Measurements from ENCODE around the gene NADK. TPM values are rescaled to one million over a fixed set of nuclear protein-coding genes. Genes with fewer than 3 reads are reported as not detected.

Gene NADK
- total RNA-seq, 1 experiment from 2014 or later, result 93.4 TPM

- POLR2A ChIA-PET, result no interaction called here
- H3K79me2 ChIP-seq (ENCODE audit: insufficient read depth, low read length), result peaks cover 89% of the 10 kb centered on the region
Observed at GRCh38 chr1:1761504-1762376, 16.5 kb downstream of the NADK start.

GRCh38 chr1:1760715-1761114 is 17.6 kb downstream of the NADK start:
- Histone ChIP-seq H3K36me3 (ENCODE audit: control insufficient read depth in 1 of 2, insufficient read depth in 2 of 2, low read length in 2 of 2) (peaks cover 11 to 46% of the 10 kb centered on the region in 2 experiments; a peak in 3 of 4 replicates), H3K4me2 (ENCODE audit: low read length) (no peak overlapping the region), H2AFZ (ENCODE audit: low read depth, low read length, poor library complexity, severe bottlenecking) (no peak overlapping the region), H3K9me3 (ENCODE audit: control insufficient read depth in 1 of 2, insufficient read depth in 1 of 2, low read depth in 1 of 2, low read length in 2 of 2) (no peaks in the 10 kb centered on the region), H3K4me1 (ENCODE audit: control insufficient read depth in 1 of 2, insufficient read depth in 2 of 2, low read length in 2 of 2) (peaks cover 18 to 28% of the 10 kb centered on the region in 2 experiments), H3K79me2 (ENCODE audit: insufficient read depth, low read length) (peaks cover 83% of the 10 kb centered on the region), H3K9ac (ENCODE audit: low read length) (no peak overlapping the region), H3K27me3 (ENCODE audit: insufficient read depth, low read length) (no peaks in the 10 kb centered on the region), H3K4me3 (replicated peaks in 1 of 2; ENCODE audit: low read depth in 1 of 2, low read length in 2 of 2) (no peak overlapping the region), H3K27ac (ENCODE audit: low read depth, low read length) (peak overlapping the region; percentile 91; the same call in 1 of the 2 replicates), H4K20me1 (ENCODE audit: insufficient read depth) (no peaks in the 10 kb centered on the region), H3K9me2 (ENCODE audit: insufficient read depth) (no peaks in the 10 kb centered on the region)
- no TSS peak for BruUV-seq (replicated peaks)
- intact Hi-C loops (cut with micrococcal nuclease), result no loop called here
- ATAC-seq (no peak), DNase-seq (ENCODE audit: low read depth, low spot score) (no peak)
- ChIA-PET CTCF (no interaction called here), POLR2A (no interaction called here), RAD21 (ENCODE audit: low non-redundant PET in 1 of 2, low total read pairs in 2 of 2, uncharacterized antibody in 2 of 2, unreplicated experiment in 2 of 2) (no interaction called here)
- TF ChIP-seq REST (IDR thresholded peaks at IDR 0.05; ENCODE audit: low read depth), result no peak
- TF ChIP-seq, protein P1, sequence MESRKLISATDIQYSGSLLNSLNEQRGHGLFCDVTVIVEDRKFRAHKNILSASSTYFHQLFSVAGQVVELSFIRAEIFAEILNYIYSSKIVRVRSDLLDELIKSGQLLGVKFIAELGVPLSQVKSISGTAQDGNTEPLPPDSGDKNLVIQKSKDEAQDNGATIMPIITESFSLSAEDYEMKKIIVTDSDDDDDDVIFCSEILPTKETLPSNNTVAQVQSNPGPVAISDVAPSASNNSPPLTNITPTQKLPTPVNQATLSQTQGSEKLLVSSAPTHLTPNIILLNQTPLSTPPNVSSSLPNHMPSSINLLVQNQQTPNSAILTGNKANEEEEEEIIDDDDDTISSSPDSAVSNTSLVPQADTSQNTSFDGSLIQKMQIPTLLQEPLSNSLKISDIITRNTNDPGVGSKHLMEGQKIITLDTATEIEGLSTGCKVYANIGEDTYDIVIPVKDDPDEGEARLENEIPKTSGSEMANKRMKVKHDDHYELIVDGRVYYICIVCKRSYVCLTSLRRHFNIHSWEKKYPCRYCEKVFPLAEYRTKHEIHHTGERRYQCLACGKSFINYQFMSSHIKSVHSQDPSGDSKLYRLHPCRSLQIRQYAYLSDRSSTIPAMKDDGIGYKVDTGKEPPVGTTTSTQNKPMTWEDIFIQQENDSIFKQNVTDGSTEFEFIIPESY (IDR thresholded peaks at IDR 0.05; ENCODE audit: extremely low read depth, insufficient replicate concordance, low read length), result no peak
- no peak for TF ChIP-seq EGR1 (IDR thresholded peaks at IDR 0.05; ENCODE audit: low read depth)

More at GRCh38 chr1:1761504-1762376, 16.5 kb downstream of the NADK start:
- no peak overlapping the region for H3K4me3 ChIP-seq (replicated peaks in 1 of 2; ENCODE audit: low read depth in 1 of 2, low read length in 2 of 2)
- H3K27ac ChIP-seq (ENCODE audit: low read depth, low read length), result no peak overlapping the region
- no TSS peak for BruUV-seq (replicated peaks)
- RAD21 ChIA-PET (ENCODE audit: low non-redundant PET in 1 of 2, low total read pairs in 2 of 2, uncharacterized antibody in 2 of 2, unreplicated experiment in 2 of 2), result no interaction called here
- TF ChIP-seq CBX3 (IDR thresholded peaks at IDR 0.05; ENCODE audit: low read depth), result no peak
- no peak overlapping the region for H3K9ac ChIP-seq (ENCODE audit: low read length)
- ATAC-seq (no peak), DNase-seq (ENCODE audit: low read depth, low spot score) (no peak)
- no peaks in the 10 kb centered on the region for H3K9me2 ChIP-seq (ENCODE audit: insufficient read depth)
- no peak overlapping the region for H3K4me2 ChIP-seq (ENCODE audit: low read length)
- CTCF ChIA-PET, result no interaction called here
- no peaks in the 10 kb centered on the region for H4K20me1 ChIP-seq (ENCODE audit: insufficient read depth)
- intact Hi-C loops (cut with micrococcal nuclease), result no loop called here
- no peaks in the 10 kb centered on the region for H3K9me3 ChIP-seq (ENCODE audit: control insufficient read depth in 1 of 2, insufficient read depth in 1 of 2, low read depth in 1 of 2, low read length in 2 of 2)
- no peaks in the 10 kb centered on the region for H3K27me3 ChIP-seq (ENCODE audit: insufficient read depth, low read length)
- H3K36me3 ChIP-seq (ENCODE audit: control insufficient read depth in 1 of 2, insufficient read depth in 2 of 2, low read length in 2 of 2), result peaks cover 11 to 35% of the 10 kb centered on the region in 2 experiments; a peak in 3 of 4 replicates
- H2AFZ ChIP-seq (ENCODE audit: low read depth, low read length, poor library complexity, severe bottlenecking), result no peak overlapping the region
- peaks cover 18 to 28% of the 10 kb centered on the region in 2 experiments for H3K4me1 ChIP-seq (ENCODE audit: control insufficient read depth in 1 of 2, insufficient read depth in 2 of 2, low read length in 2 of 2)
